ENCODE measurements around the gene TUBA8.

- TF ChIP-seq EZH2 (IDR thresholded peaks at IDR 0.05; ENCODE audit: insufficient read depth, poor library complexity, severe bottlenecking) (no peak), EZH2phosphoT487 (IDR thresholded peaks at IDR 0.05; ENCODE audit: insufficient read depth, low read depth) (no peak)
Measured at GRCh38 chr22:18075101-18075719, 35.4 kb upstream of the TUBA8 start.

Measured in GM23248 (cell line).